HEK293T (cell line): ENCODE results near the gene MAD1L1.

Experiments
- CTCF ChIA-PET: fragments of 350-600 bp; formaldehyde crosslinking; extraction: SDS; loops from one replicate; lab custom pipeline; 2021; ENCODE audit warnings: antibody characterized with exemption, inconsistent platforms; lab: Yijun Ruan, JAX
- POLR2A ChIA-PET: fragments of 350-600 bp; formaldehyde crosslinking; extraction: SDS; loops from one replicate; lab custom pipeline; 2020; ENCODE audit warnings: antibody characterized with exemption, inconsistent platforms; lab: Yijun Ruan, JAX
- DNase-seq: peaks from one replicate; pipeline ENCODE4 v3.0.0; 2012; ENCODE audit warnings: mixed read lengths; ENCODE audit errors: extremely low spot score
- ARNT ChIP-seq: fragments of 450-650 bp; IDR thresholded peaks from 2 replicates; pipeline ENCODE4 v1.6.1; 2017; ENCODE audit warnings: mild to moderate bottlenecking
- BHLHE40 ChIP-seq: fragments of 450-650 bp; IDR thresholded peaks from 2 replicates; pipeline ENCODE4 v1.6.1; 2016; ENCODE audit warnings: mild to moderate bottlenecking, moderate library complexity, borderline replicate concordance
- CTBP1 ChIP-seq: fragments of 450-650 bp; IDR thresholded peaks from 2 replicates; pipeline ENCODE4 v1.6.1; 2016; ENCODE audit warnings: borderline replicate concordance
- ELF4 ChIP-seq: fragments of 450-650 bp; IDR thresholded peaks from 2 replicates; pipeline ENCODE4 v1.6.1; 2017; ENCODE audit warnings: antibody characterized with exemption
- FOXA1 ChIP-seq: fragments of 450-650 bp; IDR thresholded peaks from 2 replicates; pipeline ENCODE4 v1.6.1; 2016; ENCODE audit warnings: mild to moderate bottlenecking
- FOXK2 ChIP-seq: fragments of 450-650 bp; IDR thresholded peaks from 2 replicates; pipeline ENCODE4 v1.6.1; 2016; ENCODE audit warnings: mild to moderate bottlenecking
- FOXM1 ChIP-seq: fragments of 450-650 bp; IDR thresholded peaks from 2 replicates; pipeline ENCODE4 v1.6.1; 2017; ENCODE audit warnings: mild to moderate bottlenecking, borderline replicate concordance
- HDGF ChIP-seq: fragments of 450-650 bp; IDR thresholded peaks from 2 replicates; pipeline ENCODE4 v1.6.1; 2017; ENCODE audit warnings: antibody characterized with exemption, borderline replicate concordance
- L3MBTL2 ChIP-seq: fragments of 450-650 bp; conservative IDR thresholded peaks from 2 replicates; pipeline ENCODE4 v1.6.1; 2016; ENCODE audit warnings: mild to moderate bottlenecking
- LEF1 ChIP-seq: fragments of 450-650 bp; IDR thresholded peaks from 2 replicates; pipeline ENCODE4 v1.6.1; 2017; ENCODE audit warnings: mild to moderate bottlenecking, borderline replicate concordance
- NFRKB ChIP-seq: fragments of 450-650 bp; IDR thresholded peaks from 2 replicates; pipeline ENCODE4 v1.6.1; 2016; ENCODE audit warnings: mild to moderate bottlenecking, moderate library complexity
- SP1 ChIP-seq: fragments of 450-650 bp; IDR thresholded peaks from 2 replicates; pipeline ENCODE4 v1.6.1; 2017
- SUZ12 ChIP-seq: fragments of 450-650 bp; IDR thresholded peaks from 2 replicates; pipeline ENCODE4 v1.6.1; 2016; ENCODE audit warnings: mild to moderate bottlenecking
- TARDBP ChIP-seq: fragments of 450-650 bp; IDR thresholded peaks from 2 replicates; pipeline ENCODE4 v1.6.1; 2016
- ZNF384 ChIP-seq: fragments of 450-650 bp; IDR thresholded peaks from 2 replicates; pipeline ENCODE4 v1.6.1; 2016
- TF ChIP-seq, protein P1 (sequence below): fragments of 450-650 bp; IDR thresholded peaks from 2 replicates; pipeline ENCODE4 v1.6.1; 2016

The MAD1L1 gene

DNA sequence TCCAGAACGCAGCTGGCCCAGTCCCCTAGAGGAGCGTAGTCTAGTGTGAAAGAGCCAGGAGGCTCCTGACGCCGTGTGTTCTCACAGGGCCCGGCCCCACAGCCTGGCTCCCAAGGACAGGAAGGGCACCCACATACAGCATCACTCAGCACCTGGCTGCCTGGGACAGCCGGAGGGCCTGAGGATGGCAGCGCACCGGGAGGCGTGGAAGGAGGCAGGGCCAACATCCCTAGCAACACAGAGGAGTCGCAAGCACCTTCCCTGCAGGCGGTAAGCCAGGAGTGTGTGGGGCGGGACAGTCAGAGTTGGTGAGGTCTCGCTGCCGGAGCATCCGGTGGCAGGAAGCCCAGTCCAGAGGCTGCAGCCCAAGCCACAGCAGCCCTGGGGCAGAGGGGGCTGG lies 125.8 kb downstream of the MAD1L1 start:
- CTCF ChIA-PET, result no interaction called here
- DNase-seq, result no peak
- no peak for TF ChIP-seq NFRKB
- no peak for TF ChIP-seq L3MBTL2
- no peak for TF ChIP-seq LEF1
- no peak for TF ChIP-seq CTBP1
- TF ChIP-seq BHLHE40, result no peak
- no peak for TF ChIP-seq FOXK2
- TF ChIP-seq ELF4, result no peak
- no peak for TF ChIP-seq ARNT

DNA sequence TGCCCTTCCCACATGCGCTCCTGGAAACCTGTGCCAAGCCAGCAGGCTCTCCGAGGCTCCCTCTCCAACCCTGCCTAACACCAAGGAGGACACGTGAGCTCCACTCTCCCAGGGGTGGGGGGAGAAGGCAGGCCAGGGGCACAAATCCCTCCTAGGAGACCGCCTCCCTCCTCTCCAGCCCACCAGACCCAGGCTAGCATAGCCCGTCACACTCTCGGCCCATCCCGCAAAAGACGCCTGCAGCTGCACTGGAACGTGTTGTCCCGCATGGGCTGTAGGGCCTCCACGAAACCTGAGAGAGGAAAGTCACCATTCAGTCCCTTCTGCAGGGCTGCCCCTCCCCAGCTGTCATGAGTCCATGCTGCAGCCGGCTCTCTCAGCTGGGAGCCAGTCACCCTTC lies 126.3 kb downstream of the MAD1L1 start:
- no peak for TF ChIP-seq ZNF384
- no peak for TF ChIP-seq BHLHE40
- TF ChIP-seq ELF4, result no peak
- no peak for TF ChIP-seq LEF1
- no peak for TF ChIP-seq FOXK2
- TF ChIP-seq SP1, result no peak
- no peak for TF ChIP-seq ARNT
- TF ChIP-seq FOXM1, result no peak
- TF ChIP-seq, protein P1, sequence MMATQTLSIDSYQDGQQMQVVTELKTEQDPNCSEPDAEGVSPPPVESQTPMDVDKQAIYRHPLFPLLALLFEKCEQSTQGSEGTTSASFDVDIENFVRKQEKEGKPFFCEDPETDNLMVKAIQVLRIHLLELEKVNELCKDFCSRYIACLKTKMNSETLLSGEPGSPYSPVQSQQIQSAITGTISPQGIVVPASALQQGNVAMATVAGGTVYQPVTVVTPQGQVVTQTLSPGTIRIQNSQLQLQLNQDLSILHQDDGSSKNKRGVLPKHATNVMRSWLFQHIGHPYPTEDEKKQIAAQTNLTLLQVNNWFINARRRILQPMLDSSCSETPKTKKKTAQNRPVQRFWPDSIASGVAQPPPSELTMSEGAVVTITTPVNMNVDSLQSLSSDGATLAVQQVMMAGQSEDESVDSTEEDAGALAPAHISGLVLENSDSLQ, result no peak
- no peak for TF ChIP-seq HDGF
- TF ChIP-seq TARDBP, result no peak
- TF ChIP-seq NFRKB, result no peak
- no peak for TF ChIP-seq CTBP1
- TF ChIP-seq FOXA1, result no peak
- TF ChIP-seq L3MBTL2, result no peak
- no peak for TF ChIP-seq SUZ12
- no peak for DNase-seq
- ChIA-PET POLR2A (no interaction called here), CTCF (no interaction called here)

More for the DNA sequence above, 125.8 kb downstream of the MAD1L1 start:
- POLR2A ChIA-PET, result no interaction called here

DNA sequence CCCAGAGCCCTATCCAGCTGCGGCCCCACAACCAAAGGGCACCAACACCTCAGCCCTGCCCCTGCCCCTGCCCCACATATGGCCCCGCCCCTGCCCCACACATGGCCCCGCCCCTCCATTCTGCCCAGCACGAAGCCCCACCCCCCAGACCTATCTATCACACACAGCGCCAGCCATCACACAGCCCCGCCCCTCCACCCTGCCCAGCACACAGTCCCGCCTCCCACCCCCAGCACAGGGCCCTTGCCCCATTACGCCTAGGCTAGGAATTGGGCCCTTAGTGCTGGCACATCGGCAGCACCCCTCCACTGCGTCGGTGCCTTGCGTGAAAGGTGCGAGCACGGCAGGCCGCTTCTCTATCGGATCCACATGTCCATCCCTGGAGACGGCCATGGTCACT lies 126.8 kb downstream of the MAD1L1 start:
- ChIA-PET POLR2A (no interaction called here), CTCF (no interaction called here)
- peak; percentile 53 for DNase-seq
- TF ChIP-seq SP1 (no peak), L3MBTL2 (no peak), LEF1 (no peak), ZNF384 (no peak), BHLHE40 (no peak), FOXK2 (no peak), NFRKB (no peak), FOXA1 (no peak), CTBP1 (no peak), ARNT (no peak), FOXM1 (no peak), ELF4 (no peak), HDGF (no peak), SUZ12 (no peak), TARDBP (no peak)
- TF ChIP-seq, protein P1, result no peak

DNA sequence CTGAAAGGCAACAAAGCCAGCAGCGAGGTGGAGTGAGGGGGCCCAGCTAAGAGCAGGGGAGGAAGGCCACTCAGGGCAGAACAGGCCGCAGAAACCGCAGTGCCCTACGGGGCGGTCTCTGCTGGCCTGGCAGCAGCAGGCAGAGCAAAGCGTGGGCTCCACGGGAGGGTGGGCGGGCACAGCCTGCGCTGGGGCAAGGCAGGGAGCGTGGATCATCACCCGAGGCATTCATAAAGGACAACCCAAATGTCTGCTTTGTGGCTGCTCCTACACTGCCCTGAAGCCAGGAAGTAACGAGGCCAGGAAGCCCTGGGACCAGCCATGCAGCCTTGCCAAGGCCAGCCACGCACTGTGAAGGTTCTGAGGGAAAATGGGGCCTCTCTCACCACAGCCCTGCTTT lies 127.5 kb downstream of the MAD1L1 start:
- DNase-seq, result no peak
- ChIA-PET POLR2A (no interaction called here), CTCF (no interaction called here)
- TF ChIP-seq CTBP1 (no peak), SP1 (no peak), FOXA1 (no peak), L3MBTL2 (no peak), NFRKB (no peak), ELF4 (no peak), HDGF (no peak), ZNF384 (no peak), FOXM1 (no peak), BHLHE40 (no peak), LEF1 (no peak), TARDBP (no peak)
- TF ChIP-seq, protein P1, result no peak

DNA sequence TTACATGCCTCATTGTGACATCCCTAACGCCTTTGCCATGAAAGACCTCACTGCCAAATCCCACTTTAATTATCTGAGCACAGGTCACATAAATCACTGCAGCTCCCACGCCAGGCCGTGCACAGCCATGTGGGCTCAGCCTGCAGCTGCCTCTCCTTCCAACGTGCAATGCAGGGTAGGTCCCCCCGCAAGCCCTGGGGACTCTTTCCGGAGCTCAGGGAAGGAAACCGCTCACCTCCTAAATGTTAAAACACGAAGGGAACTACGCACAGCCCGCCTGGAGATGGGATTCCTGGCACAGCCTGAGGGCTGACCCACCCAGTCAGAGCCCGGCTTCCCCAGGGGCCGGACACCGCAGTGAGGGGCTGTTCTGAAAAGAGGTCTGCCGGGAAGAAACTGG lies 128.0 kb downstream of the MAD1L1 start:
- CTCF ChIA-PET, result no interaction called here
- POLR2A ChIA-PET, result no interaction called here
- TF ChIP-seq, protein P1, result peak; percentile 1; the same call in 1 of the 2 replicates
- TF ChIP-seq FOXA1 (no peak), CTBP1 (no peak), LEF1 (no peak), ZNF384 (no peak)
- no peak for DNase-seq

DNA sequence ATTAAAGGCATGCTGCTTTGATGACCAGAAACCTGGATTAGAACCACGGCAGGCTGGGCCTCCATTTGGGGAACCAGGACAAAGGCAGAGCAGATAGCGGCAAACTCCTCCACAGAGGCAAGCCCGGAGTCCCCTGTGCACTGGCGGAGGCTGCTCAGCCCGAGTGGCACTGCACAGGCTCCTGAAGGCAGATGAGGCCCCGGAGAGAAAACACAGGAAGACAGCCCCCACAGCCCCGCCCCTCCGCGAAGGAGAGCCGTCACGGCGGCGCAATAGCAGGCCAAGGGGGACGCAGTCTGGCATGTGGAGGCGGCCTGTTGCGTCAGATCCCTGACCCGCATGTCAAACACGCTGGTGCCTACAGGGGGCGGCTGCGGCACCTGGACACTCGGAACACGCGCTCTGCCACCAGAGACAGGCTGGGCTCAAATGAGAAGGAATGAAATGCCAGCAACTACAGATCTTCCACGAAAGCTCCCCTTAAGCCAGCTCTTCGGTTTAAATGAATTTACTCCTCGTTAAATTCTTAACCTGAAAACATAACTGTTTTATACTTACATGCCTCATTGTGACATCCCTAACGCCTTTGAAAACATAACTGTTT lies 128.5 kb downstream of the MAD1L1 start:
- ChIA-PET CTCF (interaction anchor here (0.6 kb wide), 1 partner anchor 91 kb away, joined by 6 read pairs; no protein-coding TSS in a partner anchor), POLR2A (no interaction called here)
- peak; percentile 76 for DNase-seq
- TF ChIP-seq, protein P1, result peak; percentile 33
- TF ChIP-seq L3MBTL2, result peak; percentile 68; the same call in 1 of the 2 replicates
- TF ChIP-seq FOXM1, result no peak
